WTC11 (cell line): ENCODE data around the gene PTP4A2. TPM values are rescaled to one million over a fixed set of nuclear protein-coding genes. Genes with fewer than 3 reads are reported as not detected.

Experiments used
- ATAC-seq: fragments of 200-7000 bp; cut with Tn5 transposase; 2 replicates; pipeline ENCODE4 v1.10.0; 2021; ENCODE audit warnings: mild to moderate bottlenecking, moderate library complexity
- CTCF ChIA-PET: fragments of 300-600 bp; sonication (Branson Sonifier 250); formaldehyde crosslinking; loops from one replicate; lab custom pipeline; 2021; ENCODE audit warnings: antibody characterized with exemption; lab: Charles Lee
- POLR2A ChIA-PET: fragments of 350-600 bp; sonication (Branson Sonifier 250); formaldehyde crosslinking; loops from one replicate; lab custom pipeline; 2021; ENCODE audit warnings: antibody characterized with exemption; lab: Charles Lee
- DNase-seq: peaks from one replicate; pipeline ENCODE4 v3.0.0; 2021; ENCODE audit warnings: low spot score
- H3K27ac Mint-ChIP-seq: 2 replicates; pipeline ENCODE4 v1.8.0; 2021; ENCODE audit warnings: mixed read lengths
- H3K27me3 Mint-ChIP-seq: 2 replicates; pipeline ENCODE4 v1.8.0; 2021; ENCODE audit warnings: low read depth, mild to moderate bottlenecking, moderate library complexity, mixed read lengths
- H3K36me3 Mint-ChIP-seq: 2 replicates; pipeline ENCODE4 v1.8.0; 2021; ENCODE audit warnings: mixed read lengths
- H3K4me1 Mint-ChIP-seq: 2 replicates; pipeline ENCODE4 v1.8.0; 2022; ENCODE audit warnings: mixed read lengths
- H3K4me3 Mint-ChIP-seq: 2 replicates; pipeline ENCODE4 v1.8.0; 2021; ENCODE audit warnings: mild to moderate bottlenecking, moderate library complexity, mixed read lengths
- H3K9me3 Mint-ChIP-seq: 2 replicates; pipeline ENCODE4 v1.8.0; 2021; ENCODE audit warnings: mixed read lengths
- ATF1 ChIP-seq: sonication (generic); formaldehyde crosslinking; IDR thresholded peaks from 2 replicates; pipeline ENCODE4 v1.8.1; 2023; ENCODE audit warnings: mild to moderate bottlenecking, moderate library complexity, missing genetic modification reagents
- EMX1 ChIP-seq: fragments of 250-450 bp; sonication (Bioruptor Pico); IDR thresholded peaks from 2 replicates; pipeline ENCODE4 v1.8.0; 2021; ENCODE audit warnings: mild to moderate bottlenecking
- FOXJ3 ChIP-seq: sonication (generic); formaldehyde crosslinking; IDR thresholded peaks from 2 replicates; pipeline ENCODE4 v1.9.0; 2021; ENCODE audit warnings: missing genetic modification reagents, mild to moderate bottlenecking, borderline replicate concordance
- FOXK1 ChIP-seq: sonication (generic); formaldehyde crosslinking; IDR thresholded peaks from 2 replicates; pipeline ENCODE4 v1.8.0; 2022; ENCODE audit warnings: mild to moderate bottlenecking, moderate library complexity, missing genetic modification reagents
- JUN ChIP-seq: sonication (generic); formaldehyde crosslinking; IDR thresholded peaks from 2 replicates; pipeline ENCODE4 v1.8.0; 2023; ENCODE audit warnings: mild to moderate bottlenecking, missing genetic modification reagents
- NFATC4 ChIP-seq: fragments of 250-450 bp; sonication (Bioruptor Pico); IDR thresholded peaks from 2 replicates; pipeline ENCODE4 v1.9.0; 2021; ENCODE audit warnings: mild to moderate bottlenecking
- NR1H2 ChIP-seq: sonication (generic); formaldehyde crosslinking; IDR thresholded peaks from 2 replicates; pipeline ENCODE4 v1.9.0; 2021; ENCODE audit warnings: mild to moderate bottlenecking, moderate library complexity, missing genetic modification reagents
- NR2C2 ChIP-seq: sonication (generic); formaldehyde crosslinking; IDR thresholded peaks from 2 replicates; pipeline ENCODE4 v1.8.0; 2022; ENCODE audit warnings: mild to moderate bottlenecking, missing genetic modification reagents
- RELA ChIP-seq: sonication (generic); formaldehyde crosslinking; IDR thresholded peaks from 2 replicates; pipeline ENCODE4 v1.8.1; 2022; ENCODE audit warnings: missing genetic modification reagents, mild to moderate bottlenecking, borderline replicate concordance
- SMAD3 ChIP-seq: sonication (generic); formaldehyde crosslinking; IDR thresholded peaks from 2 replicates; pipeline ENCODE4 v1.8.0; 2022; ENCODE audit warnings: missing genetic modification reagents, mild to moderate bottlenecking, borderline replicate concordance
- SOX15 ChIP-seq: fragments of 250-450 bp; sonication (Bioruptor Pico); IDR thresholded peaks from 2 replicates; pipeline ENCODE4 v1.9.0; 2021; ENCODE audit warnings: mild to moderate bottlenecking
- TEAD4 ChIP-seq: sonication (generic); formaldehyde crosslinking; IDR thresholded peaks from 2 replicates; pipeline ENCODE4 v1.8.0; 2022; ENCODE audit warnings: mild to moderate bottlenecking, missing genetic modification reagents
- ZBTB21 ChIP-seq: sonication (generic); formaldehyde crosslinking; IDR thresholded peaks from 2 replicates; pipeline ENCODE4 v1.8.1; 2023; ENCODE audit warnings: mild to moderate bottlenecking, missing genetic modification reagents, borderline replicate concordance
- ZNF263 ChIP-seq: sonication (generic); formaldehyde crosslinking; IDR thresholded peaks from 2 replicates; pipeline ENCODE4 v1.8.1; 2022; ENCODE audit warnings: low read depth, mild to moderate bottlenecking, moderate library complexity, missing genetic modification reagents
- total RNA-seq: library from RNA; stranded (reverse); gene quantifications from 3 replicates; pipeline ENCODE4 v1.2.3, GENCODE V29; 2021
- TF ChIP-seq, protein P1 (sequence below): sonication (generic); formaldehyde crosslinking; IDR thresholded peaks from 2 replicates; pipeline ENCODE4 v1.8.0; 2022; ENCODE audit warnings: missing genetic modification reagents
- TF ChIP-seq, protein P2 (sequence below): sonication (generic); formaldehyde crosslinking; IDR thresholded peaks from 2 replicates; pipeline ENCODE4 v1.8.0; 2023; ENCODE audit warnings: missing genetic modification reagents
- TF ChIP-seq, protein P3 (sequence below): fragments of 250-450 bp; sonication (Bioruptor Pico); IDR thresholded peaks from 2 replicates; pipeline ENCODE4 v1.9.0; 2021; ENCODE audit warnings: mild to moderate bottlenecking
- TF ChIP-seq, protein P4 (sequence below): fragments of 250-450 bp; sonication (Bioruptor Pico); IDR thresholded peaks from 2 replicates; pipeline ENCODE4 v1.9.0; 2021; ENCODE audit warnings: mild to moderate bottlenecking, borderline replicate concordance
- TF ChIP-seq, protein P5 (sequence below): sonication (generic); formaldehyde crosslinking; IDR thresholded peaks from 2 replicates; pipeline ENCODE4 v1.8.1; 2023; ENCODE audit warnings: mild to moderate bottlenecking, missing genetic modification reagents
- TF ChIP-seq, protein P6 (sequence below): sonication (generic); formaldehyde crosslinking; IDR thresholded peaks from 2 replicates; pipeline ENCODE4 v1.8.1; 2022; ENCODE audit warnings: mild to moderate bottlenecking, missing genetic modification reagents, moderate library complexity, borderline replicate concordance

The PTP4A2 gene
- total RNA-seq, 1 experiment from 2014 or later = 172 TPM

DNA sequence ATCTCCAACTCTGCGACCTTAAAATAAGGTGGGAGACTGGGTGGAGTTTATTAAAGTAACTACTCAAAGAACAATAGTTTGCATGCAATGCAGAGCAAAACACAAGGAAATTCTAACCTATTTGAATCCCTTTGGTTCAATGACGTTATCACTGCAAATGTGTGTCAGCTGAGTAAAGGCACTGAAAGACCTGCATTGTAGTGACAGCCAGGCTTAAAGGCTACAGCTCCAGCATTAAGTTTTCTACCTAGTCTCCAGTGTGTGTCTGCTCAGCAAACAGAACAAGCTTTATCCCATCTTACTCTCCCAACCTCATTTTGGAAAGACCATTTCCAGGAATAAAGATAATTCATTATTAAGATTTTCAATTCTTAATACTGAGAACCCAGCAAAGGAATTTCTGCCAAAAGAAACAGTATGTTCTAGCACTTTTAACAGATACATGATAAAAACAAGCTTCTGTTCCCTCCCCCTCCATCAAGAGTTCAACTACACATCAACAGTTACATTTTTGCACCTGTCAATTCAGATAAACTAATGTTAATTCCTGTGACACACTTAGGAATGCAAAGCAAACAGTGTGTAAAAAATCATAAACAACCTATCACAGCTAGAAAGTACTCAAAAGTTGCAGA, 14.2 kb downstream of the PTP4A2 start (continued):
- TF ChIP-seq FOXK1 (CRISPR knock-in tag) (no peak), NFATC4 (CRISPR knock-in tag) (no peak), JUN (CRISPR knock-in tag) (no peak), FOXJ3 (CRISPR knock-in tag) (no peak), ATF1 (CRISPR knock-in tag) (no peak)
- TF ChIP-seq, protein P1, sequence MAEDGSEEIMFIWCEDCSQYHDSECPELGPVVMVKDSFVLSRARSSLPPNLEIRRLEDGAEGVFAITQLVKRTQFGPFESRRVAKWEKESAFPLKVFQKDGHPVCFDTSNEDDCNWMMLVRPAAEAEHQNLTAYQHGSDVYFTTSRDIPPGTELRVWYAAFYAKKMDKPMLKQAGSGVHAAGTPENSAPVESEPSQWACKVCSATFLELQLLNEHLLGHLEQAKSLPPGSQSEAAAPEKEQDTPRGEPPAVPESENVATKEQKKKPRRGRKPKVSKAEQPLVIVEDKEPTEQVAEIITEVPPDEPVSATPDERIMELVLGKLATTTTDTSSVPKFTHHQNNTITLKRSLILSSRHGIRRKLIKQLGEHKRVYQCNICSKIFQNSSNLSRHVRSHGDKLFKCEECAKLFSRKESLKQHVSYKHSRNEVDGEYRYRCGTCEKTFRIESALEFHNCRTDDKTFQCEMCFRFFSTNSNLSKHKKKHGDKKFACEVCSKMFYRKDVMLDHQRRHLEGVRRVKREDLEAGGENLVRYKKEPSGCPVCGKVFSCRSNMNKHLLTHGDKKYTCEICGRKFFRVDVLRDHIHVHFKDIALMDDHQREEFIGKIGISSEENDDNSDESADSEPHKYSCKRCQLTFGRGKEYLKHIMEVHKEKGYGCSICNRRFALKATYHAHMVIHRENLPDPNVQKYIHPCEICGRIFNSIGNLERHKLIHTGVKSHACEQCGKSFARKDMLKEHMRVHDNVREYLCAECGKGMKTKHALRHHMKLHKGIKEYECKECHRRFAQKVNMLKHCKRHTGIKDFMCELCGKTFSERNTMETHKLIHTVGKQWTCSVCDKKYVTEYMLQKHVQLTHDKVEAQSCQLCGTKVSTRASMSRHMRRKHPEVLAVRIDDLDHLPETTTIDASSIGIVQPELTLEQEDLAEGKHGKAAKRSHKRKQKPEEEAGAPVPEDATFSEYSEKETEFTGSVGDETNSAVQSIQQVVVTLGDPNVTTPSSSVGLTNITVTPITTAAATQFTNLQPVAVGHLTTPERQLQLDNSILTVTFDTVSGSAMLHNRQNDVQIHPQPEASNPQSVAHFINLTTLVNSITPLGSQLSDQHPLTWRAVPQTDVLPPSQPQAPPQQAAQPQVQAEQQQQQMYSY (CRISPR knock-in tag) = no peak
- TF ChIP-seq, all 79 proteins: peak for 0

DNA sequence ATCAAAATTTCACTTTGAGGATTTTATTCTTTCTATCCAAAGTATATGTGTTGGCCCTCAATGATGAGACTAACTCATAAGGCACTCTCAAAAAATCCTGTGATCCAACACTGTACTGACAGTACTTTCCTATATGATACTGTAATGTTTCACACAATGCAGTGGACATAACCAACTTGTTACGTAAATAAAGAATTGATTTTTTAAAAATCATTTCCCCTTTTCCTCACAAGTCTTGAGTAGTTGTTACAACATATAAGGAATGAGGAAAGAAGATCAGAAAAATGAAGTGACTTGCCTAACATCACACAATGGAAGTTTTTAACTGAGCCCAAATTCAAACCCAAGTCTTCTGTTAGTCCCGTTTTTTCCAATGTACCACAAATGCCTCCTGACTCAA, 17.2 kb downstream of the PTP4A2 start:
- Mint-ChIP-seq H3K36me3 (peaks cover 29% of the 10 kb centered on the region), H3K9me3 (peaks cover 3% of the 10 kb centered on the region; the same call in 1 of the 2 replicates), H3K27ac (no peak overlapping the region), H3K4me1 (peaks cover 18% of the 10 kb centered on the region), H3K27me3 (no peaks in the 10 kb centered on the region), H3K4me3 (no peak overlapping the region)
- POLR2A ChIA-PET = no interaction called here
- no peak for ATAC-seq
- DNase-seq = no peak
- CTCF ChIA-PET = no interaction called here
- TF ChIP-seq NR1H2 (CRISPR knock-in tag) (no peak), ZNF263 (CRISPR knock-in tag) (no peak), TEAD4 (CRISPR knock-in tag) (no peak)
- TF ChIP-seq, protein P2, sequence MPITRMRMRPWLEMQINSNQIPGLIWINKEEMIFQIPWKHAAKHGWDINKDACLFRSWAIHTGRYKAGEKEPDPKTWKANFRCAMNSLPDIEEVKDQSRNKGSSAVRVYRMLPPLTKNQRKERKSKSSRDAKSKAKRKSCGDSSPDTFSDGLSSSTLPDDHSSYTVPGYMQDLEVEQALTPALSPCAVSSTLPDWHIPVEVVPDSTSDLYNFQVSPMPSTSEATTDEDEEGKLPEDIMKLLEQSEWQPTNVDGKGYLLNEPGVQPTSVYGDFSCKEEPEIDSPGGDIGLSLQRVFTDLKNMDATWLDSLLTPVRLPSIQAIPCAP (CRISPR knock-in tag) = no peak

DNA sequence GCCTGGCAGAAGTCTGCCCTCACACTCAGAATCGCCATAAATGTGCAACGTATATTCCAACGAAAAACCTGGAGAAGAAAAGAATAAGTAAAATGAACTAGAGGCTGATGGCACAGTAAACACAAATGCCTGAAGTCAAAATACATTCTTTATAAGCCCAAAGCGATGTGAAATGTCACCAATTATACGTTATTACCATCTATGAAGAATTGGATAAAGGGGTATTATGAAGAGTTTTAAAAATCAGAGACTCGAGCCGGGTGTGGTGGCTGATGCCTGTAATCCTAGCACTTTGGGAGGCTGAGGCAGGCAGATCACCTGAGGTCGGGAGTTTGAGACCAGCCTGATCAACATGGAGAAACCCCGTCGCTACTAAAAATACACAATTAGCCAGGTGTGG, 18.6 kb downstream of the PTP4A2 start:
- POLR2A ChIA-PET = no interaction called here
- Mint-ChIP-seq H3K9me3 (peaks cover 3% of the 10 kb centered on the region; the same call in 1 of the 2 replicates), H3K27me3 (no peaks in the 10 kb centered on the region), H3K36me3 (peaks cover 39% of the 10 kb centered on the region), H3K4me1 (peaks cover 7% of the 10 kb centered on the region), H3K4me3 (no peak overlapping the region), H3K27ac (no peak overlapping the region)
- TF ChIP-seq, protein P3, sequence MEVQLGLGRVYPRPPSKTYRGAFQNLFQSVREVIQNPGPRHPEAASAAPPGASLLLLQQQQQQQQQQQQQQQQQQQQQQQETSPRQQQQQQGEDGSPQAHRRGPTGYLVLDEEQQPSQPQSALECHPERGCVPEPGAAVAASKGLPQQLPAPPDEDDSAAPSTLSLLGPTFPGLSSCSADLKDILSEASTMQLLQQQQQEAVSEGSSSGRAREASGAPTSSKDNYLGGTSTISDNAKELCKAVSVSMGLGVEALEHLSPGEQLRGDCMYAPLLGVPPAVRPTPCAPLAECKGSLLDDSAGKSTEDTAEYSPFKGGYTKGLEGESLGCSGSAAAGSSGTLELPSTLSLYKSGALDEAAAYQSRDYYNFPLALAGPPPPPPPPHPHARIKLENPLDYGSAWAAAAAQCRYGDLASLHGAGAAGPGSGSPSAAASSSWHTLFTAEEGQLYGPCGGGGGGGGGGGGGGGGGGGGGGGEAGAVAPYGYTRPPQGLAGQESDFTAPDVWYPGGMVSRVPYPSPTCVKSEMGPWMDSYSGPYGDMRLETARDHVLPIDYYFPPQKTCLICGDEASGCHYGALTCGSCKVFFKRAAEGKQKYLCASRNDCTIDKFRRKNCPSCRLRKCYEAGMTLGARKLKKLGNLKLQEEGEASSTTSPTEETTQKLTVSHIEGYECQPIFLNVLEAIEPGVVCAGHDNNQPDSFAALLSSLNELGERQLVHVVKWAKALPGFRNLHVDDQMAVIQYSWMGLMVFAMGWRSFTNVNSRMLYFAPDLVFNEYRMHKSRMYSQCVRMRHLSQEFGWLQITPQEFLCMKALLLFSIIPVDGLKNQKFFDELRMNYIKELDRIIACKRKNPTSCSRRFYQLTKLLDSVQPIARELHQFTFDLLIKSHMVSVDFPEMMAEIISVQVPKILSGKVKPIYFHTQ = no peak
- TF ChIP-seq NFATC4 (CRISPR knock-in tag) = no peak
- no peak for TF ChIP-seq EMX1 (CRISPR knock-in tag)
- no peak for TF ChIP-seq NR2C2
- TF ChIP-seq, protein P4, sequence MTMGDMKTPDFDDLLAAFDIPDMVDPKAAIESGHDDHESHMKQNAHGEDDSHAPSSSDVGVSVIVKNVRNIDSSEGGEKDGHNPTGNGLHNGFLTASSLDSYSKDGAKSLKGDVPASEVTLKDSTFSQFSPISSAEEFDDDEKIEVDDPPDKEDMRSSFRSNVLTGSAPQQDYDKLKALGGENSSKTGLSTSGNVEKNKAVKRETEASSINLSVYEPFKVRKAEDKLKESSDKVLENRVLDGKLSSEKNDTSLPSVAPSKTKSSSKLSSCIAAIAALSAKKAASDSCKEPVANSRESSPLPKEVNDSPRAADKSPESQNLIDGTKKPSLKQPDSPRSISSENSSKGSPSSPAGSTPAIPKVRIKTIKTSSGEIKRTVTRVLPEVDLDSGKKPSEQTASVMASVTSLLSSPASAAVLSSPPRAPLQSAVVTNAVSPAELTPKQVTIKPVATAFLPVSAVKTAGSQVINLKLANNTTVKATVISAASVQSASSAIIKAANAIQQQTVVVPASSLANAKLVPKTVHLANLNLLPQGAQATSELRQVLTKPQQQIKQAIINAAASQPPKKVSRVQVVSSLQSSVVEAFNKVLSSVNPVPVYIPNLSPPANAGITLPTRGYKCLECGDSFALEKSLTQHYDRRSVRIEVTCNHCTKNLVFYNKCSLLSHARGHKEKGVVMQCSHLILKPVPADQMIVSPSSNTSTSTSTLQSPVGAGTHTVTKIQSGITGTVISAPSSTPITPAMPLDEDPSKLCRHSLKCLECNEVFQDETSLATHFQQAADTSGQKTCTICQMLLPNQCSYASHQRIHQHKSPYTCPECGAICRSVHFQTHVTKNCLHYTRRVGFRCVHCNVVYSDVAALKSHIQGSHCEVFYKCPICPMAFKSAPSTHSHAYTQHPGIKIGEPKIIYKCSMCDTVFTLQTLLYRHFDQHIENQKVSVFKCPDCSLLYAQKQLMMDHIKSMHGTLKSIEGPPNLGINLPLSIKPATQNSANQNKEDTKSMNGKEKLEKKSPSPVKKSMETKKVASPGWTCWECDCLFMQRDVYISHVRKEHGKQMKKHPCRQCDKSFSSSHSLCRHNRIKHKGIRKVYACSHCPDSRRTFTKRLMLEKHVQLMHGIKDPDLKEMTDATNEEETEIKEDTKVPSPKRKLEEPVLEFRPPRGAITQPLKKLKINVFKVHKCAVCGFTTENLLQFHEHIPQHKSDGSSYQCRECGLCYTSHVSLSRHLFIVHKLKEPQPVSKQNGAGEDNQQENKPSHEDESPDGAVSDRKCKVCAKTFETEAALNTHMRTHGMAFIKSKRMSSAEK (CRISPR knock-in tag) = no peak
- no peak for TF ChIP-seq ZBTB21 (CRISPR knock-in tag)
- no peak for TF ChIP-seq SMAD3 (CRISPR knock-in tag)
- TF ChIP-seq RELA (CRISPR knock-in tag) = no peak
- TF ChIP-seq SOX15 (CRISPR knock-in tag) = no peak
- TF ChIP-seq, protein P5, sequence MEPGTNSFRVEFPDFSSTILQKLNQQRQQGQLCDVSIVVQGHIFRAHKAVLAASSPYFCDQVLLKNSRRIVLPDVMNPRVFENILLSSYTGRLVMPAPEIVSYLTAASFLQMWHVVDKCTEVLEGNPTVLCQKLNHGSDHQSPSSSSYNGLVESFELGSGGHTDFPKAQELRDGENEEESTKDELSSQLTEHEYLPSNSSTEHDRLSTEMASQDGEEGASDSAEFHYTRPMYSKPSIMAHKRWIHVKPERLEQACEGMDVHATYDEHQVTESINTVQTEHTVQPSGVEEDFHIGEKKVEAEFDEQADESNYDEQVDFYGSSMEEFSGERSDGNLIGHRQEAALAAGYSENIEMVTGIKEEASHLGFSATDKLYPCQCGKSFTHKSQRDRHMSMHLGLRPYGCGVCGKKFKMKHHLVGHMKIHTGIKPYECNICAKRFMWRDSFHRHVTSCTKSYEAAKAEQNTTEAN = no peak
- TF ChIP-seq, protein P6, sequence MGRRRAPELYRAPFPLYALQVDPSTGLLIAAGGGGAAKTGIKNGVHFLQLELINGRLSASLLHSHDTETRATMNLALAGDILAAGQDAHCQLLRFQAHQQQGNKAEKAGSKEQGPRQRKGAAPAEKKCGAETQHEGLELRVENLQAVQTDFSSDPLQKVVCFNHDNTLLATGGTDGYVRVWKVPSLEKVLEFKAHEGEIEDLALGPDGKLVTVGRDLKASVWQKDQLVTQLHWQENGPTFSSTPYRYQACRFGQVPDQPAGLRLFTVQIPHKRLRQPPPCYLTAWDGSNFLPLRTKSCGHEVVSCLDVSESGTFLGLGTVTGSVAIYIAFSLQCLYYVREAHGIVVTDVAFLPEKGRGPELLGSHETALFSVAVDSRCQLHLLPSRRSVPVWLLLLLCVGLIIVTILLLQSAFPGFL (CRISPR knock-in tag) = no peak
- DNase-seq = no peak
- CTCF ChIA-PET = interaction anchor here (0.7 kb wide), 1 partner anchor 130 kb away, joined by 3 read pairs; no protein-coding TSS in a partner anchor
- no peak for ATAC-seq
